K562 (cell line): Measurements from ENCODE around the gene MSMO1. TPM values are rescaled to one million over a fixed set of nuclear protein-coding genes. Genes with fewer than 3 reads are reported as not detected.

Experiments used
- ATAC-seq: fragments of 200-7000 bp; cut with Tn5 transposase; 3 replicates; pipeline ENCODE4 v1.9.1; 2020; ENCODE audit warnings: moderate library complexity
- BruUV-seq: library from RNA; stranded (reverse); fragments of 400-500 nt; replicated peaks from 2 replicates; lab custom pipeline; 2021; lab: Mats Ljungman, UMichigan
- CTCF ChIA-PET: fragments of 300-600 bp; formaldehyde crosslinking; extraction: SDS; loops from one replicate; lab custom pipeline; 2021; ENCODE audit warnings: low intra/inter-chr PET ratio; lab: Yijun Ruan, JAX
- POLR2A ChIA-PET: fragments of 300-600, 350-650 bp; sonication (Branson Sonifier 250); formaldehyde crosslinking; extraction: SDS; loops from one replicate; lab custom pipeline; 2021; ENCODE audit warnings: antibody characterized with exemption, inconsistent platforms; lab: Yijun Ruan, JAX
- DNase-seq, 4 experiments: peaks; one replicate each; pipeline versions ENCODE4 v3.0.0 to v3.0.0-alpha.2; 2011 to 2018; ENCODE audit warnings: low spot score in 3 of 4, mixed read lengths in 3 of 4; ENCODE audit errors: extremely low read depth in 1 of 4
- FAIRE-seq: peaks from 2 replicates; lab custom pipeline; 2011; peaks lifted over from hg19 to GRCh38; lab: Jason Lieb, UNC
- H2AFZ ChIP-seq: 2 replicates; pipeline ENCODE4 v1.6.0; 2011; ENCODE audit warnings: low read depth, low read length, control low read depth, inconsistent platforms
- H3K27ac ChIP-seq: fragments of 200-600 bp; 3 replicates; pipeline ENCODE4 v1.8.0; 2011; ENCODE audit warnings: low read depth, mild to moderate bottlenecking, control low read depth, inconsistent platforms, low read length, moderate library complexity, mixed read lengths; ENCODE audit errors: extremely low read depth
- H3K27me3 ChIP-seq, 2 experiments: fragments of 300-600 bp in 1 of 2; 2 replicates in 1 of 2; 3 replicates in 1 of 2; pipeline versions ENCODE4 v1.6.0 to v1.8.0; 2011; ENCODE audit warnings: inconsistent platforms in 2 of 2, low read length in 2 of 2, mild to moderate bottlenecking in 1 of 2, mixed read lengths in 1 of 2, moderate library complexity in 1 of 2; ENCODE audit not compliant: control insufficient read depth in 2 of 2, insufficient read depth in 2 of 2
- H3K36me3 ChIP-seq: fragments of 300-600 bp; 3 replicates; pipeline ENCODE4 v1.8.0; 2011; ENCODE audit warnings: mild to moderate bottlenecking, low read length, inconsistent platforms; ENCODE audit not compliant: control insufficient read depth, insufficient read depth
- H3K4me1 ChIP-seq, 2 experiments: fragments of 200-600 bp in 1 of 2; replicated peaks in 1 of 2; 2 replicates in 1 of 2; 3 replicates in 1 of 2; pipeline versions ENCODE4 v1.5.1 to v1.8.0; 2011; ENCODE audit warnings: inconsistent platforms in 2 of 2, low read length in 2 of 2, mild to moderate bottlenecking in 1 of 2, mixed read lengths in 1 of 2, moderate library complexity in 1 of 2; ENCODE audit not compliant: control insufficient read depth in 2 of 2, insufficient read depth in 2 of 2
- H3K4me2 ChIP-seq: 2 replicates; pipeline ENCODE4 v1.6.1; 2011; ENCODE audit warnings: low read length, control low read depth, inconsistent platforms, mixed read lengths; ENCODE audit not compliant: insufficient read depth
- H3K4me3 ChIP-seq: fragments of 200-600 bp; sonication (generic), shearing (Covaris generic); 2 replicates; pipeline ENCODE4 v1.5.1; 2016; ENCODE audit warnings: control low read depth, inconsistent platforms
- H3K79me2 ChIP-seq: fragments of 200-600 bp; 3 replicates; pipeline ENCODE4 v1.8.0; 2011; ENCODE audit warnings: low read length, inconsistent platforms; ENCODE audit not compliant: control insufficient read depth, insufficient read depth
- H3K9ac ChIP-seq, 2 experiments: 2 replicates each; pipeline versions ENCODE4 v1.6.0 to v1.6.1; 2011; ENCODE audit warnings: low read depth in 2 of 2, low read length in 2 of 2, control low read depth in 1 of 2, inconsistent platforms in 1 of 2, mild to moderate bottlenecking in 1 of 2, mixed read lengths in 1 of 2; ENCODE audit not compliant: insufficient read depth in 1 of 2
- H3K9me1 ChIP-seq: one replicate; pipeline ENCODE4 v1.6.0; 2011; ENCODE audit warnings: inconsistent platforms, mild to moderate bottlenecking, low read length, moderate library complexity; ENCODE audit not compliant: control insufficient read depth, insufficient read depth
- H3K9me3 ChIP-seq: replicated peaks from 2 replicates; pipeline ENCODE4 v1.5.1; 2011; ENCODE audit warnings: low read depth, low read length, inconsistent platforms; ENCODE audit not compliant: control insufficient read depth, insufficient read depth
- H4K20me1 ChIP-seq: replicated peaks from 2 replicates; pipeline ENCODE4 v1.6.1; 2011; ENCODE audit warnings: low read length, inconsistent platforms, mixed read lengths; ENCODE audit not compliant: control insufficient read depth, insufficient read depth
- HDAC3 ChIP-seq: fragments of 450-650 bp; IDR thresholded peaks from 2 replicates; pipeline ENCODE4 v1.6.1; 2018; ENCODE audit warnings: borderline replicate concordance, mild to moderate bottlenecking, moderate library complexity; ENCODE audit not compliant: partially characterized antibody
- MAZ ChIP-seq, 2 experiments: fragments of 450-650 bp in 1 of 2; sonication (generic) in 1 of 2; formaldehyde crosslinking; IDR thresholded peaks in 1 of 2; conservative IDR thresholded peaks in 1 of 2; 2 replicates each; pipeline versions ENCODE4 v1.4.0 to v1.5.0; 2020; ENCODE audit warnings: mild to moderate bottlenecking in 1 of 2, missing genetic modification reagents in 1 of 2
- NFE2L1 ChIP-seq: fragments of 450-650 bp; IDR thresholded peaks from 2 replicates; pipeline ENCODE4 v1.6.1; 2016; ENCODE audit warnings: missing genetic modification characterization, low read depth, mild to moderate bottlenecking, missing compliant biosample characterization, moderate library complexity, borderline replicate concordance
- PHB2 ChIP-seq: fragments of 450-650 bp; IDR thresholded peaks from 2 replicates; pipeline ENCODE4 v1.6.1; 2017; ENCODE audit warnings: low read depth
- SNAPC5 ChIP-seq: fragments of 250-450 bp; sonication (Bioruptor Pico); IDR thresholded peaks from 2 replicates; pipeline ENCODE4 v1.8.0; 2021; ENCODE audit warnings: moderate library complexity, mild to moderate bottlenecking, inconsistent platforms
- USF1 ChIP-seq: sonication (generic); formaldehyde crosslinking; IDR thresholded peaks from 2 replicates; pipeline ENCODE4 v1.9.0; 2022; ENCODE audit warnings: mild to moderate bottlenecking, missing genetic modification reagents
- ZNF324 ChIP-seq: fragments of 250-450 bp; sonication (Bioruptor Pico); IDR thresholded peaks from 2 replicates; pipeline ENCODE4 v1.4.0; 2020; ENCODE audit warnings: mild to moderate bottlenecking
- ZNF584 ChIP-seq: fragments of 200-800 bp; sonication (Bioruptor generic); IDR thresholded peaks from 2 replicates; pipeline ENCODE4 v1.6.1; 2016; ENCODE audit warnings: low read depth, mild to moderate bottlenecking, missing genetic modification characterization, missing compliant biosample characterization
- WGBS: fragments of 100-300 bp; shearing (Covaris generic); methylation state at CpG from one replicate; pipeline ENCODE4 v1.1.6; 2016; ENCODE audit warnings: low coverage, mixed read lengths; ENCODE audit not compliant: insufficient coverage; ENCODE audit errors: missing lambda C conversion rate; 5-methylcytosine and 5-hydroxymethylcytosine counted together
- in situ Hi-C: fragments of 300-500 bp; cut with MboI; formaldehyde crosslinking; loops from 4 replicates; pipeline ENCODE4 v1.15.0; 2018; ENCODE audit warnings: inconsistent platforms, mixed read lengths
- intact Hi-C: fragments of 100-400 bp; cut with micrococcal nuclease; formaldehyde crosslinking; loops from 2 replicates; pipeline ENCODE4 v1.14.2; 2022
- polyA plus RNA-seq, 8 experiments: library from polyadenylated mRNA; depleted of rRNA in 4 of 8; stranded (reverse) in 5 of 8; unstranded in 3 of 8; fragments of >200 nt; fragmentation: Nextera tagmentation in 2 of 8; fragmentation: Illumina TruSeq in 1 of 8; extraction: Ambion mirVana in 2 of 8; extraction: Trizol in 1 of 8; gene quantifications; 2 replicates each; pipeline versions ENCODE4 v1.2.1 to v1.2.3, GENCODE V29; 2011 to 2014; ENCODE audit warnings: inconsistent platforms in 1 of 8, missing spikeins in 1 of 8
- total RNA-seq, 7 experiments: library from RNA; depleted of rRNA in 6 of 7; stranded (reverse); fragments of >200 nt in 6 of 7; fragmentation: Illumina TruSeq in 2 of 7; extraction: Trizol in 2 of 7; gene quantifications; 2 replicates each; pipeline versions ENCODE4 v1.2.1 to v1.2.3, GENCODE V29; 2011 to 2021; ENCODE audit warnings: low replicate concordance in 1 of 7

Gene MSMO1
- total and polyA plus RNA-seq, 9 of the 15 experiments (the other 6 are each of a cell fraction or from before 2014, with no cell fraction given): 32.0 to 172 (median 63.5) TPM

GRCh38 chr4:165382640-165383039, 55.2 kb downstream of the MSMO1 start:
- H3K27me3 ChIP-seq: peaks cover 0 to 11% of the 10 kb centered on the region in 2 experiments; a peak in 2 of 5 replicates
- no TSS peak for BruUV-seq
- no peak overlapping the region for H3K4me3 ChIP-seq
- no peak overlapping the region for H3K27ac ChIP-seq
- FAIRE-seq: no peak
- in situ Hi-C loops (no loop called here), intact Hi-C loops (no loop called here)
- H3K79me2 ChIP-seq: no peaks in the 10 kb centered on the region
- H3K4me2 ChIP-seq: no peak overlapping the region
- CTCF ChIA-PET: no interaction called here
- POLR2A ChIA-PET: no interaction called here
- no peak for ATAC-seq
- no peaks in the 10 kb centered on the region for H4K20me1 ChIP-seq
- no peak for TF ChIP-seq HDAC3
- TF ChIP-seq NFE2L1 (tag): no peak
- TF ChIP-seq ZNF584 (CRISPR knock-in tag): no peak
- no peak for TF ChIP-seq SNAPC5 (CRISPR knock-in tag)
- no peak for TF ChIP-seq USF1 (CRISPR knock-in tag)
- no peak for TF ChIP-seq PHB2
- TF ChIP-seq MAZ (CRISPR knock-in tag; conservative IDR thresholded peaks at IDR 0.05 in 1 of 2, IDR thresholded peaks at IDR 0.05 in 1 of 2): no peak
- TF ChIP-seq ZNF324: no peak
- H3K36me3 ChIP-seq: no peaks in the 10 kb centered on the region
- H2AFZ ChIP-seq: no peak overlapping the region
- no peak for DNase-seq
- H3K4me1 ChIP-seq: peaks cover 0 to 7% of the 10 kb centered on the region in 2 experiments; a peak in 2 of 5 replicates
- H3K9ac ChIP-seq: no peak overlapping the region
- H3K9me1 ChIP-seq: no peaks in the 10 kb centered on the region
- H3K9me3 ChIP-seq: no peaks in the 10 kb centered on the region
- 0% methylated on average over 1 of the region's 1 CpG for WGBS
